ENCODE results near the gene EIF2S3.

GRCh38 chrX:24024819-24025740 lies 29.7 kb upstream of the EIF2S3 start:
- TF ChIP-seq POLR2AphosphoS5 (IDR thresholded peaks at IDR 0.05) (peak; percentile 57), EZH2 (IDR thresholded peaks at IDR 0.05; ENCODE audit: borderline replicate concordance, insufficient read depth, low read length, poor library complexity, severe bottlenecking) (no peak), RAD21 (conservative IDR thresholded peaks at IDR 0.05) (peak; percentile 12), TAF1 (IDR thresholded peaks at IDR 0.05; ENCODE audit: low read depth) (no peak), EP300 (conservative IDR thresholded peaks at IDR 0.05; ENCODE audit: poor library complexity, severe bottlenecking) (no peak)
- TF ChIP-seq, protein P1, sequence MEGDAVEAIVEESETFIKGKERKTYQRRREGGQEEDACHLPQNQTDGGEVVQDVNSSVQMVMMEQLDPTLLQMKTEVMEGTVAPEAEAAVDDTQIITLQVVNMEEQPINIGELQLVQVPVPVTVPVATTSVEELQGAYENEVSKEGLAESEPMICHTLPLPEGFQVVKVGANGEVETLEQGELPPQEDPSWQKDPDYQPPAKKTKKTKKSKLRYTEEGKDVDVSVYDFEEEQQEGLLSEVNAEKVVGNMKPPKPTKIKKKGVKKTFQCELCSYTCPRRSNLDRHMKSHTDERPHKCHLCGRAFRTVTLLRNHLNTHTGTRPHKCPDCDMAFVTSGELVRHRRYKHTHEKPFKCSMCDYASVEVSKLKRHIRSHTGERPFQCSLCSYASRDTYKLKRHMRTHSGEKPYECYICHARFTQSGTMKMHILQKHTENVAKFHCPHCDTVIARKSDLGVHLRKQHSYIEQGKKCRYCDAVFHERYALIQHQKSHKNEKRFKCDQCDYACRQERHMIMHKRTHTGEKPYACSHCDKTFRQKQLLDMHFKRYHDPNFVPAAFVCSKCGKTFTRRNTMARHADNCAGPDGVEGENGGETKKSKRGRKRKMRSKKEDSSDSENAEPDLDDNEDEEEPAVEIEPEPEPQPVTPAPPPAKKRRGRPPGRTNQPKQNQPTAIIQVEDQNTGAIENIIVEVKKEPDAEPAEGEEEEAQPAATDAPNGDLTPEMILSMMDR (IDR thresholded peaks at IDR 0.05; ENCODE audit: poor library complexity, severe bottlenecking), result no peak
